ENCODE results near the gene DNAH17.

The DNAH17 gene

DNA sequence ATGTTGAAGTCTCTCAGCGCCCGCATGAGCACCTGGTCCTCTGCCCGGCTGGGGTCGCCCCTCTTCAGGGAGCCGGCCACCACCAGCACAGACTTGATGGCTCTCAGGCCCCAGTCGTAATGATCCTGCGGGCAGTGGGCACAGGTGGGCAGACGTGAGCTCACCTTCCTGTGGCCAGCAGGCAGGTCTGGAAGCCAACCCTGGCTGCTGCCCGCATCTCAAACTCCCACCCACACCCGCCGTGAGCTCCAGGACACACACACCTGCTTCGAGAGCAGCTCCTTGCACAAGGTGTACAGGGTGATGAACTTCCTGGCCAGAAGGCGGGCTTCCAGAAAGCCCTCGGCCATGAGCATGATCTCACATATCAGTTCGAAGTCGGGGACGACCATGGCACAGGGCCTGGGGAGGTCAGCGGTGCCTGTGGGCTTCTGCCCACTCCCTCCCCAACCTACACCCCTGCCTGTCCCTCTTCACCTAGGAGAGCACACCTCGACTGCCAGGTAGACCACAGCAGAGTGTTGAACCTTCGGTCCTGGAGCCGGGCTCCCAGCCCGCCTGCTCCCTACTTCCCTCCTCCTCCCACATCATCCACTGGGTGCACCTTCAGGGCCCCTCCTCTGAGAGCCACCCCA is 82.4 kb downstream of the DNAH17 start:
- no peak for DNase-seq

GRCh38 chr17:78493853-78494695 is 83.1 kb downstream of the DNAH17 start:
- no peak for DNase-seq

GRCh38 chr17:78493450-78493849 is 83.7 kb downstream of the DNAH17 start:
- DNase-seq = peak; percentile 26

- DNase-seq = no peak
These were observed 84.9 kb downstream of the DNAH17 start for GRCh38 chr17:78492116-78492799.

DNA sequence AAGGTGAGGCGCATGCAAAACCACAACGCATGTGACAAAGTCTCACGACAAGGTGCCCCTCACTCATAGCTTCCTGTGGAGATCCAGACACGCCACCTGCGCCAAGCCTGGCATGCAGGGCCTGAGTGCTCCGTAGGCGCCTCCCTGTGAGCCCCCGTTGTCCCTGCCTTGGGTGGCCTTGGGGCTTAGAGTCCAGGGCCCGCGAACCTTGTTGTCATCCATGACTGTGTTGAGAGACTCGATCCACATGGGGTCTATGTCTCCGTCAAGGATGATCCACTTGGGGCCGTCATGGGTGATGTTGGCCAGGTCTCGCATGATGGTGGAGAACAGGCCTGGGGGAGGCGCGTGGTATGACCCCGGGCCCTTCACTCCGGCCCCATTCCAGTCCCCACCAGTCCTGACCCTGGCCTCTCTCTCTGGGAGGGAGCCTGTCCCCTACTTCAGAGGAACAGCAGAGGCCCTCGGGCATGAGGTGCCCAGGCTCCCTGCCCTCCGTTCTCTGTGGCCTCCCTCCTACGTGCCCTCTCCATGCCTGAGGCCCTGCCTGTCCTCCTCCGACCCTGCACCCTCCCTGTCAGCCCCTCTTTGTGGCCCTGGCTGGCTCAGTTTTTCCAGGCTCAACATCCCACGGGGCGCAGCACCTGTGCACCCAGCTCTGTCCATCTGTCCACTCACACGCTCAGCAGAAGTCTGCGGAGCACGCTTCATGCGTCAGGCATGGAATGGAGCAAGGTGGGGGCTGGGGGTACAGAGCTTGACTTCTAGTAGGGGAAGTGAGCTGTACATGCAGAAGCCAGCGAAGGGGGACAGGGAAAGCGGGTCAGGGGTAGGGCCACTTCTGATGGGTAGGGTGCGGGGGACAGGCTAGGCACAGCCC is 85.7 kb downstream of the DNAH17 start:
- no peak for DNase-seq

- DNase-seq = no peak
These were observed 86.5 kb downstream of the DNAH17 start for GRCh38 chr17:78490673-78491072.

GRCh38 chr17:78490156-78490555 is 87.0 kb downstream of the DNAH17 start:
- no peak for DNase-seq

- DNase-seq = no peak
These were observed 88.1 kb downstream of the DNAH17 start for GRCh38 chr17:78488867-78489634.

DNA sequence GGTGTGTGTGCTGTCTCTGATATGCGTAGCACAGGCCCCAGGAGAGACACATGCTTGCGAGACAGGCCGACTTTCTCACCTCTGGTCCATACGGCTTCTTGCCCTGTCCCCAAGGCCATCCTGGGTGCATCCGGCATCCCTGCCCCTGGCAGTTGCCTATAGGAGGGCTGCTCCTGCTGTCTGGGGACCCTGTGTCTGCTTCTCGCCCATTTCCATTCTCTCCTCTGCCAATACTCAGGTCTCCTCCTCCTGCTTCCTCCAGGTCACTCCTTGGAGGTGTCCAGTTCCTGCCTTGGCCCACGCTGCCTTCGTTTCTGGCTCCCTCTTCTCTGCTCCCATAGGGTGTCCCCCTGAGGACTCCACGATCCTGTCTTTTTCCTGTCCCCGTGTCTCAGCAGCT is 89.0 kb downstream of the DNAH17 start:
- DNase-seq = no peak

DNA sequence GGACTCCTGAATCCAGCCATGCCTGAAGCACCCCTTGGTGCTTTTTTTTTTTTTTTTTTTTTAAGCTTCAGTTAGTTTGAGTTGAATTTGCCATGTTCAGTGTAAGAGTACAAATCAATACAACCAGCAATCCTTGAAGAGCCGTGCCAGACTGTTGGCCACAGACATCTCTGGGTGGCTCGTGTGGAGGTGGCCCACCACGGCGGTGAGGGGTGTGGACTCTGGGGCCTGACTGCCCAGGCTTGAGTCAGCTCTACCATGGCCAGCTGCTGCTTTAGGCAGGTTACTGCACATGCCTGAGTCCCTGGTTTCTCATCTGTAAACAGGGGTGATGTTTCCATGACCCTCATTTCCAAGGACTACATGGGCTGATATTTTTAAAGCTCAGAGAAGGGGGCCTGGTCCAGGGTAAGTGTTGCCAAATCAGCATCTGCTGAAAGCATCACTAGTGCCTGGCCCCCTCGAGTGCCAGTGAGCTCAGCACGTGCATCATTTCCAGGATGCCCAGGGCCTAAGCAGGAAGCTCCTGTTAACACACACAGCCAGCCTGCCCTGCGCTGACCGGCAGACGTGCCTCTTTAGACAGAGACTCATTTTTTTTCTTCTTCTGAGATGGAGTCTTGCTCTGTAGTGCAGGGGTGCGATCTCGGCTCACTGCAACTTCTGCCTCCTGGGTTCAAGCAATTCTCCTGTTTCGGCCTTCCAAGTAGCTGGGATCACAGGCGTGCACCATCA is 90.1 kb downstream of the DNAH17 start:
- no peak for DNase-seq

DNA sequence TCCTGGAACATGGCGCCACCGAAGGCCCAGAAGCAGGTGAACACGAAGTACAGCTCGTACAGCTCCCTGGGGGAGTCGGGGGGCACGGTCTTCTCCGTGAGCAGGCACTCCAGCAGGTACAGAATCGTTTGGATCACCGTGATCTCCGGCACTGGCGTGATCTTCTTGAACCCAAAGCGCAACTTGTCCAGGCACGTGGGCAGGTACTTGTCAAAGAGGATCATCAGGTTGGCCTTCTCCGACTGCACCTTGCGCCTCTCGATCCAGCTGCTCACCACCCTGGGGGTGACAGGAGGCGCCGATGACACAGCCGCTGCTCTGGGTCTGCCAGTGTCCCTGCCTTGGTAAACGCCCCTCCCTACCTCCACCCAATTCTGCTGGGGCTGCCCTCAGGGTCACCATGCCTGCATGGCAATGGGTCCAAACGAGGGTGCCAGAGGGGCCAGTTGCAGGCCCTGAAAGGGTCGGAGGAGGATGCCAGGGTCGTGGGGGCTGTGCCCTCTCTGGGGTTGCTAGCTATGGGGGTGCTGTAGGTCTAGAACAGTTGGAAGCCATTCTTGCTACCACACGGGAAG is 90.9 kb downstream of the DNAH17 start:
- no peak for DNase-seq

- no peak for DNase-seq
These were observed 91.7 kb downstream of the DNAH17 start for GRCh38 chr17:78485290-78486168.

GRCh38 chr17:78484271-78485246 is 92.6 kb downstream of the DNAH17 start:
- DNase-seq = peak; percentile 20

DNA sequence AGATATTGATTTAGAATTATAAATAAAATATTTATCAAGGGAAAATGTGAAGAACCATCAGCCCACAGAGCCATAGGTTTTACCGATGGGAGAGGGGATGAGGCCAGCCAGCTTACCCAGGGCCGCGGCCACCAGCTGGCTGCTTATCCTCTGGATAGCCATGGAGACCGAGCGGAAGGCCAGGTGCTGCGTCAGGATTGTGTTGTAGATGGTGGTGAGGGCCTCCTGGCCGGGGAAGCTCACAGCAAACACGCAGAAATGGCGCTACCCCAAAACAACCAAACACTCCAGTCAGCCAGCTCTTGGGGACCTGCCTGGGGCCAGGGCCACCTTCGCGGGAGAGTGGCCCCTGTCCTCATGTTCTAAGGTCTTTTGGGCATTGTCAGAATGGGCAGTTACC is 97.8 kb downstream of the DNAH17 start:
- DNase-seq = no peak

GRCh38 chr17:78478757-78479297 is 98.4 kb downstream of the DNAH17 start:
- DNase-seq = no peak

- no peak for DNase-seq
These were observed 99.1 kb downstream of the DNAH17 start for GRCh38 chr17:78477913-78478756.

GRCh38 chr17:78476973-78477372 is 100.2 kb downstream of the DNAH17 start:
- DNase-seq = no peak

Data from eye (tissue), 1 donor.